ENCODE measurements around the gene CIB2. TPM values are rescaled to one million over a fixed set of nuclear protein-coding genes. Genes with fewer than 3 reads are reported as not detected.

Gene CIB2
- total and polyA plus RNA-seq, 2 donors: 6.9 to 11.4 TPM

DNA sequence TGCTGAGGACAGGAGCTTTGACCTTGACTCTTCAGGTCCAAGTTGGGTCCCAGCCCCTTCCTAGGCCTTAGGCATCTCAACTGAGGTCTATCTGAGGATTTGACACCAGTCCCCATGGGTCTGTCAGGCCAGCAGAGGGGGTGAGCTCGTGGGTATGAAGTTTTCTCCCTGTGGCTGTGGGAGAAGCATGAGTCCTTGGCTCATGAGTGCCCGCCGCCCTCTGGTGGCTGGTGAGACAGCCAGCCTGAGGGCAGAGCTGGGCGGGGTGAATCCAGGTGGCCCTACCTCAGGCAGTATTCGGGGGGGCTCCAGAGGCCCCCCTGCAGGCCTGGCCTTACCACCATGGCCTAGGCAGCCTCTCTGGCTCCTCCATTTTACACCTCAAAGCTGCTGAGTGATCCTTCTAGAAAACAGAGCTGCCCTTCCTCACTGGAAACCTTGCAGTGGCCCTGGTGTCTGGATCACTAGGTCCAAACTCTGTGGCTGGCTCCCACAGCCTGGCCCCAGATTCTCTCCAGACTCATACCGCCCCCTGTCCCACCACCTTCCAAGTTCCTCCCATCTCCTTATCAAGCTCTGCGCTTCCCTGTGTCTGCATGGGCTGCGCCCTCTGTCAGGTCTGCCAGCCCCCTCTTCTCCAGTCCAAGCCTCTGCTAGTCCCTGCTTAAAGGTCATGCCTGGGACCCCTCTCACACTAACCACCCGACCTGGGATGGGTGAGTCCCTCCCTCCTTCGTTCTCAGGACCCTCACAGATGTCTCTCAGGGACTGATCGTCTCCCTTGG is 22.8 kb downstream of the CIB2 start:
- peaks cover 2% of the 10 kb centered on the region for H3K4me1 ChIP-seq (ENCODE audit: insufficient read depth)
- no peaks in the 10 kb centered on the region for H3K36me3 ChIP-seq (ENCODE audit: insufficient read depth)
- H3K27ac ChIP-seq (ENCODE audit: low read depth): no peak overlapping the region
- no peak overlapping the region for H3K4me3 ChIP-seq (ENCODE audit: low read depth, low read length)
- no peak for DNase-seq (ENCODE audit: extremely low spot score)
- 46% methylated on average over 11 of the region's 11 CpGs for WGBS

DNA sequence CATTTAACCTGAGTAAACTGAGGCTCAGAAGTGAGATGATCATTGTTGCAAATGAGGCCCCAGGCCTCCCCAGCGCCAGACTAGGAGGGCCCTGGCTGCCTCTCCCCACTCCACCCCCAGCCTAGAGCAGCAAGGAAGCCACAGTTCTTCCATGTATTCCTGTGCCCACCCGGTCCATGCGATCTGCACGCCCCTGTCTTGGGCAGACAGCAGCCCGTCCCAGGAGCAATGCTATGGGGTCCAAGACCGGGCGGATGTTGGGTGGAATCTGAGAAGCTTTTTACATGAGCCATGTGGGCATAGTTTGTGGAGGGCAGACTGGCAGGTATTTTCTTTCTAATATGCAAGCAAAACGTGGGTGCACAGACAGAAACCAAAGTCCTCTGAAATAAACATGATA is 23.8 kb downstream of the CIB2 start:
- Histone ChIP-seq H3K4me3 (ENCODE audit: low read depth, low read length) (no peak overlapping the region), H3K4me1 (ENCODE audit: insufficient read depth) (peaks cover 2% of the 10 kb centered on the region), H3K27ac (ENCODE audit: low read depth) (no peak overlapping the region), H3K36me3 (ENCODE audit: insufficient read depth) (no peaks in the 10 kb centered on the region)
- DNase-seq (ENCODE audit: extremely low spot score): no peak
- 95% methylated on average over 8 of the region's 8 CpGs for WGBS

DNA sequence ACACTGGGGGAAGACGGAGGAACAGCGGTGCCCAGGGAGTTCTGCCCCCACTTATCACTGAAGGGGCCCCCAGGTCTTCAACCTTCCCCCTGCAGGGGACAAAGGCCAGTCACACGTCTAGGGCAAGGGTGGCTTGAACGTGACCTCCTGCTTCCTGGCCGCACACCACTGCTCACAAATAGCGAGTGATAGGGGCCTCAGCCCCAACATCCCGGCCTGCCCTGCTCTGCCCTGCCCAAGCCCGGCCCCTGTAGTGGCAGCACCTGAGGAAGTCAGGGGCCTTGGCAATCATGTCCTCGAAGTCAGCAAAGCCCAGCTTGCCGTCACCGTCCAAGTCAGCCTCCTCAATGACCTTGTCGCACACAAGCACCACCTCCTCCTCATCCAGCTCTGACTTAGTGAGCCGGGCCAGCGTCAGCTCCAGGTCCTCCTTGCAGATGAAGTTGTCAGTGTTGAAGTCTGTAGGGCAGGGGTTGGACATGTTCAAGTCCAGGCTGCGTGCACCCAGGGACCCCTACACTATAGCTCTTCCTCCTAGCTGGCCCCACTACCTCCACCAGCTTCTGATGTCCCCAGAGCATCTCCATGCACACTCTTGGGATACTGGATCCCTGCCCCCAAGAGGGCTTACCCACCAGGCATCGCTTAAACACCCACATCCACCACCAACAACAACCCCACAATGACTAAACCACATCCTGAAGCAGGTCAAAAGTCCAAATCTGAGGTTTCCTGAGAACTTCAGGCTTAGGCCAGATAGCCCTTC is 25.6 kb downstream of the CIB2 start:
- Histone ChIP-seq H3K4me3 (ENCODE audit: low read depth, low read length) (no peak overlapping the region), H3K36me3 (ENCODE audit: insufficient read depth) (no peaks in the 10 kb centered on the region), H3K27ac (ENCODE audit: low read depth) (no peak overlapping the region), H3K4me1 (ENCODE audit: insufficient read depth) (peaks cover 2% of the 10 kb centered on the region)
- 95% methylated on average over 16 of the region's 16 CpGs for WGBS
- no peak for DNase-seq (ENCODE audit: extremely low spot score)

DNA sequence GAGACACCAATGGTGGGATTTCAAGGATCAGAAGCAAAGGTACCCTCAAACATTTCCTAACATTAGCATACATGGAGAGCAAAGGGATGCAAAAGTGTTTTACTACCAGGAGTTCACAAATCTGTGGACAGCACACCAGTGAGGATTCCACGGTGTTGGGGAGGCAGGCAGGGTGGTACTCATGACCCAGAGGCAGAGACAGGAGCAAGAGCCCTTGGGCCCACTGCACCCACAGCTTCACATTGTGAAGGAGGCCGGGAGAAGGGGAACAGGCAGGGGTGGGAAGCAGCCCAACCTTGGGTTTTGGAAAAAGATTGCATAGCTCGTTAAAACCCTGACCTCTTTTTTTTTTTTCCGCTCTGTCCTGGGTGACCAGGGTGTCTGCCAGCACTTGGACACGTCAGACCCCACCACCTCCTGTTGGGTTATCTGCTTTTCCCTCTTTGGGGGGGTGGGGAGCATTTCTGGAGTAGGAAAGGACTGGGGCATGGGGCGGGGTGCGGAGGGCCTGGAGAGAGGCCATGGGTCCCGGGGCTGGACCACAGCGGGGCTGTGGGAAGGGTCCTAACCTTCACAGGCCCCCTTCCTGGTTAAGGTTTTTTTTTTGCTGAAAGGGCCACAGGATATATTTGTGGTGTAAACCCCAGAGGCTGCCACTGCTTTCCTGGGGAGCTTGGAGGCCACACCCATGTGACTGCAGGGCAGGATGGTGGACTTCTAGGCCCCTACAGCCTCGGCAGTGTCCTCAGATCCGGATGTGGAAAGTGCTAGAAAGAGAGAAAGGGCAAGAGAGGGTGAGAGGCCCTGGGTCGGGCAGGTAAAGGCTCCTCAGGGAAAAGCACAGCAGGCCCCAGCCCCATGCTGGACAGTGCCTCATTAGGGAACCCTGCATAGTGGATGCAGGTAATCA is 26.4 kb downstream of the CIB2 start:
- 83% methylated on average over 12 of the region's 12 CpGs for WGBS
- H3K4me3 ChIP-seq (ENCODE audit: low read depth, low read length): no peak overlapping the region
- no peaks in the 10 kb centered on the region for H3K36me3 ChIP-seq (ENCODE audit: insufficient read depth)
- no peak for DNase-seq (ENCODE audit: extremely low spot score)
- H3K27ac ChIP-seq (ENCODE audit: low read depth): no peak overlapping the region
- H3K4me1 ChIP-seq (ENCODE audit: insufficient read depth): peaks cover 2% of the 10 kb centered on the region

DNA sequence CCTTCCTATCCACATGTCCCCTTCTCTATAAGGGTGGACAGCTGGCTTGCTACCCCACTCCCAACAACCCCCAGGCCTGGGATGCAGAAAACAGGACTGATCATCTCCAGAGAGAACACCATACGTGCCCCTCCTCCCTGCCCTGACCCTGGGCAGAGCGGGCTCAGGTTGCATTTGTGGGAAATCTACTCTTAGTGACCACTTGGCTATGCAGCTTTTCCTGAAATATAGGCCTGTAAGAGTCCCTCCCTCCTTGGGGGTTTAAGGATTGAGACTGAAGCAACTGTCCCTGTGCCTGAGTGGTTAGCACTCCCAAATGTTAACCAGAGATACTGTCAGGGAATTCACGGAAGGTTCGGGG is 27.1 kb downstream of the CIB2 start:
- no peak for DNase-seq (ENCODE audit: extremely low spot score)
- whole genome bisulfite sequencing: 91% methylated on average over 4 of the region's 4 CpGs
- Histone ChIP-seq H3K27ac (ENCODE audit: low read depth) (no peak overlapping the region), H3K4me1 (ENCODE audit: insufficient read depth) (peaks cover 2% of the 10 kb centered on the region), H3K36me3 (ENCODE audit: insufficient read depth) (no peaks in the 10 kb centered on the region), H3K4me3 (ENCODE audit: low read depth, low read length) (no peak overlapping the region)

DNA sequence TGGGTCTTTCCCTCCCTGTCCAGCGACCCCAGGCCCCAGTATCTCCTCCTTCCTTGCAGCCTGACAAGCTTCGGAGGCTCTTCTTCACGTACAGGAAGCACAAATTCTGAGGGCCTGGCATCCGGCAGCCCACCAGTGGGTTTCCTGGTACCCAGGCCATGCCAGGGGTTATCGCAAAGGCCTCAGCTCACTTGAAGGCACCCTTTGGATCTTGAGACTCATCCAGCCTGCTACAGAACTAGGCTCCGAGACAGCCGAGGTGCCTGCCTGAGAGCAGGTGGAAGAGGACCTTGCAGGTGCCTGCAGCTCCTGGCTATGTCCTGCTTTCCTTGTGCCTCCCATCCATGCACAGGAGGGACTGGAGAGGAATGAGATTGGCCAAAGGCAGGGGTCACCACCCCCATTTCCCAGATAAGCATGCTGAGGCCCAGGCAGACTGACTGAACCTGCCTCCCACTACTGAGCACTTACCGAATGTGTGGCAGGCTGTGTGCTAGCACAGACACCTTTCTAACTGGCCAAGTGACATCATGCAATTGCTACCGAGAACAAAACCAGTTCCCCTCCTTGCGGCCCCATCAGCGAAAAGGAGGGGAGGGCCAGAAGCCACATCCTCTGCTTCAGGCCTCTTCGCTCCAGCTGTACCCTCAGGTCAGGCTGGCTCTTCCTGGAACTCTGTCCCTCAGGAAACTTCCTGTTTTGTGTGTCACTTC is 27.7 kb downstream of the CIB2 start:
- Histone ChIP-seq H3K4me3 (ENCODE audit: low read depth, low read length) (no peak overlapping the region), H3K27ac (ENCODE audit: low read depth) (no peak overlapping the region), H3K36me3 (ENCODE audit: insufficient read depth) (no peaks in the 10 kb centered on the region), H3K4me1 (ENCODE audit: insufficient read depth) (peaks cover 2% of the 10 kb centered on the region)
- DNase-seq (ENCODE audit: extremely low spot score): no peak
- 83% methylated on average over 12 of the region's 12 CpGs for WGBS

DNA sequence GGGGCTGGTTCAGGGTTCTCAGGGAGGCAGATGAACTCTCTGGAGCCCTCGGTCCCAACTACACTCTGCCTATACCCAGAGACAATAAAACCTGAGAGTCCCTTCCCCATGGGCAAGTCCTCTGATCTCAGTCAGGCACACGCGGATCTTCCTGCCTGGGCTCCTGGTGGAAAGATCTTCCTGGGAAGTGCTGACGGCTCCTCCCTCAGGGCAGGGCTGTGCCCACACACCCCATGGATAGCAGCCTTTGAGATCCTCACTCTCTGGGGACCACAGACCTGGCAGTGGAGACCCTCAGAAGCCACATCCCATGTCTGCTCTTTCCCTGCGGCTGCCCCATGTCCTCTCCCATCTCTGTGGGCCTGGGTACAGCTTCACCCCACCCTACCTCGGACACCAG is 28.5 kb downstream of the CIB2 start:
- WGBS: 86% methylated on average over 6 of the region's 6 CpGs
- DNase-seq (ENCODE audit: extremely low spot score): no peak
- Histone ChIP-seq H3K4me3 (ENCODE audit: low read depth, low read length) (no peak overlapping the region), H3K27ac (ENCODE audit: low read depth) (no peak overlapping the region), H3K4me1 (ENCODE audit: insufficient read depth) (peaks cover 2% of the 10 kb centered on the region), H3K36me3 (ENCODE audit: insufficient read depth) (no peaks in the 10 kb centered on the region)

DNA sequence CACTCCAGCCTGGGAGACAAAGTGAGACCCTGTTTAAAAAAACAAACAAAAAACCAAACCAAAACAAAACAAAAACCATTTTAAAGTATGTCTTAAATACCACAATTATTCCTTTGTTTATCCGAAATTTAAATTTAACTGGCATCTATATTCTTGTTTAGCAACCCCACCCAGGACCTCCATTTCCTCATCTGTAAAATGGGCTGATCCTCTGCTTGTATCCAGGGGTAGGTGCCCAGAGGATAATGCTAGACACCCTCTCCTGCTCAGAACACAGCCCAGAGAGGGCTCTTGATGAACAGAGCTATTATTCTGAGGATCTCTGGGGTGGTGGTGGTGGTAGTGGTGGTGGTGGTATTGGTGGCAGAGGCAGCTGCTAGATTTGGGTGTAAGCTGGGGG is 29.0 kb downstream of the CIB2 start:
- peaks cover 2% of the 10 kb centered on the region for H3K4me1 ChIP-seq (ENCODE audit: insufficient read depth)
- H3K27ac ChIP-seq (ENCODE audit: low read depth): no peak overlapping the region
- DNase-seq (ENCODE audit: extremely low spot score): no peak
- WGBS: 86% methylated on average over 1 of the region's 1 CpG
- H3K36me3 ChIP-seq (ENCODE audit: insufficient read depth): no peaks in the 10 kb centered on the region
- H3K4me3 ChIP-seq (ENCODE audit: low read depth, low read length): no peak overlapping the region

DNA sequence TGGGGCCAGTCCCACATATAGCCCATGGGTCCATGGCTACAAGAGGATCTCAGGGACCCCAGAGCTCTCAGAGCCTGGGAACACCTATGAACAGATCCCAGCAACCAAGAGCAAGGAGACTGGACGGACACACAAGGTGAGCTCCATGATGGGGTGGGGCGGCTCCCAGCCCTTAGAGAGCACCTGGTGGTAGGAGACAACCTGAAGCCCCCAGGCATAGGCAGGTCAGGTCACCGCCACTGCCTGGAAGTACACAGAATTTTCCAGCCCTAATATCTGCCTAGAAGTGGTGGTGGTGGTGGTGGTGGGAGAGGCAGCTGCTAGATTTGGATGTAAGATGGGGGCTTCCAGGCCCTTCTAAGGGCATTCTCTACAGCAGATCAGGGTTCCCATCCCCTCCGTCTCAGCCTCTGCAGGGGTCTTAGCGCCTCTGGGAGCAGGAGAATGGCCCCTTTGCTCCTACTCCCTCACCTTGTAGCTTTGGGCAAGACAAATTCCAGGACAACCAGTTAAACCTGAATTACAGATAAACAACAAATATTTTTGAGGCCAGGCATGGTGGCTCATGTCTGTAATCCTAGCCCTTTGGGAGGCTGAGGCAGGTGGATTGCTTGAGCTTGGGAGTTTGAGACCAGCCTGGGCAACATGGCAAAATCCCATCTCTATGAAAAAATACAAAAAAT is 29.7 kb downstream of the CIB2 start:
- peaks cover 2% of the 10 kb centered on the region for H3K4me1 ChIP-seq (ENCODE audit: insufficient read depth)
- H3K4me3 ChIP-seq (ENCODE audit: low read depth, low read length): no peak overlapping the region
- no peaks in the 10 kb centered on the region for H3K36me3 ChIP-seq (ENCODE audit: insufficient read depth)
- 91% methylated on average over 5 of the region's 5 CpGs for WGBS
- DNase-seq (ENCODE audit: extremely low spot score): no peak
- H3K27ac ChIP-seq (ENCODE audit: low read depth): no peak overlapping the region

DNA sequence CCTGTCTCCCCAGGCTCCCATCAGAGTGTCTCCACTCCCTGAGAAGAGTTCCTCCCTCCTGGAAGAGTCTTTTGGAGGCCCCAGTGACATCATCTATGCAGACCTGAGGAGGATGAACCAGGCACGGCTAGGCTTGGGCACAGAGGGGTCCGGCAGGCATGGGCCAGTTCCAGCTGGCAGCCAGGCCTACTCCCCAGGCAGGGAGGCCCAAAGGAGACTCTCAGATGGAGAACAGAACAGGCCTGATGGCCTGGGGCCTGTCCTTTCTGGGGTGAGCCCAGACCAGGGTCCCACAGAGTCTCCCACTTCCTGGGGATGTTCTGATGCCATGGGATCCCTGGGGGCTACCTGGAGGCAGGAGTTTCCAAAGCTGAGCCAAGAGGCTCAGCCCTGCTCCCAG is 30.4 kb downstream of the CIB2 start:
- Histone ChIP-seq H3K36me3 (ENCODE audit: insufficient read depth) (no peaks in the 10 kb centered on the region), H3K4me3 (ENCODE audit: low read depth, low read length) (no peak overlapping the region), H3K27ac (ENCODE audit: low read depth) (no peak overlapping the region), H3K4me1 (ENCODE audit: insufficient read depth) (peaks cover 2% of the 10 kb centered on the region)
- no peak for DNase-seq (ENCODE audit: extremely low spot score)
- WGBS: 84% methylated on average over 2 of the region's 2 CpGs

DNA sequence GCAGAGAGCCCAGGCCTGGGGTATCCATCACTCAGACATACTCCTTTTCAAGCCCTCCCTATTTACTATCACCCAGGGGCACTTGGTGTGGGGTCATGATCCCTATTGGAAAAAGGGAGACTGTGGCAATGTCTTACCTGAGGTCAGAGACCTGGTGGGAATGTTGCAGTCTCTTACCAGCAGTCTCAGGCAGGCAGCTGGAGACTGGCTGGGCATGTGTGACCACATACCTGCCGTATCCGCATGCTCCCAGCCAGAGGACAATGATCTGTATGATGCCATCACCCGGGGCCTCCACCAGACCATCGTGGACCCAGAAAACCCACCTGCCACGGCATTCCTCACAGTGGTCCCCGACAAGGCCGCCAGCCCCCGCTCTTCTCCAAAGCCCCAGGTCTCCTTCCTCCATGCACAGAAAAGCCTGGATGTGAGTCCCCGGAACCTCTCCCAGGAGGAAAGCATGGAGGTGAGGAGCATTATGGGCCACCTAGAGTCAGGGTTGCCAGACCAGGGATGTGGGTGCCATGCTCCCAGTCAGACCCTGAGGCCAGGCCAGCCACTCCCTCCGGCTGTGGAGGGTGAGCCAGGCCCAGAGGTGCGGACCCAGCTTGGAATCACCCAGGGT is 33.0 kb downstream of the CIB2 start:
- DNase-seq (ENCODE audit: extremely low spot score): no peak
- H3K4me3 ChIP-seq (ENCODE audit: low read depth, low read length): no peak overlapping the region
- 97% methylated on average over 11 of the region's 11 CpGs for WGBS
- no peak overlapping the region for H3K27ac ChIP-seq (ENCODE audit: low read depth)
- H3K4me1 ChIP-seq (ENCODE audit: insufficient read depth): no peaks in the 10 kb centered on the region
- no peaks in the 10 kb centered on the region for H3K36me3 ChIP-seq (ENCODE audit: insufficient read depth)

DNA sequence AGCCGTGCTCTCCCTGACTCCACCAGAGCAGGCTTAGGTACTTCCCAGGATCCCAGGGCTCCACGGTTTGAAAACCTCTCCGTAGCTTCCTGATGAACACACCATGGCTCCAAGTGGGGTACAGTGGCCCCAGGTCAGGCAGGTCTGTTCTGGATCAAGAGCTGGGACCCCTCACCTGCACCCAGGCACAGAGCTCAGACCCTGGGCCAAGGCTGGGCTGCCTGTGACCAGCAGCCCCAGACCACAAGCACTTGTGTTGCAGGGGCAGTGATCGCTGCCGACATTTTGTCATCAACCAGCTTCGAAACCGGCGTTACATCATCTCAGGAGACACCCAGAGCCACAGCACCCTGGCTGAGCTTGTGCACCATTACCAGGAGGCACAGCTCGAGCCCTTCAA is 33.6 kb downstream of the CIB2 start:
- Histone ChIP-seq H3K36me3 (ENCODE audit: insufficient read depth) (no peaks in the 10 kb centered on the region), H3K27ac (ENCODE audit: low read depth) (no peak overlapping the region), H3K4me3 (ENCODE audit: low read depth, low read length) (no peak overlapping the region), H3K4me1 (ENCODE audit: insufficient read depth) (no peaks in the 10 kb centered on the region)
- 92% methylated on average over 9 of the region's 9 CpGs for WGBS
- no peak for DNase-seq (ENCODE audit: extremely low spot score)

Measured in urinary bladder (tissue), 4 donors.